Endothelial cell of umbilical vein (primary cell): Measurements from ENCODE around the gene SYT8. TPM values are rescaled to one million over a fixed set of nuclear protein-coding genes. Genes with fewer than 3 reads are reported as not detected.

ENCODE experiments used
- BruUV-seq: library from RNA; stranded (reverse); fragments of 400-500 nt; replicated peaks from 2 replicates; lab custom pipeline; 2021; lab: Mats Ljungman, UMichigan
- CTCF ChIA-PET: fragments of 300-600, 350-600 bp; sonication (Branson Sonifier 250); formaldehyde crosslinking; loops from one replicate; lab custom pipeline; 2021; ENCODE audit warnings: antibody characterized with exemption, inconsistent platforms; lab: Charles Lee
- POLR2A ChIA-PET: fragments of 300-600, 350-600 bp; sonication (Branson Sonifier 250); formaldehyde crosslinking; loops from one replicate; lab custom pipeline; 2021; ENCODE audit warnings: antibody characterized with exemption, inconsistent platforms; lab: Charles Lee
- DNase-seq: peaks from one replicate; pipeline ENCODE4 v3.0.0-alpha.2; 2011; ENCODE audit warnings: low read depth, low spot score
- FAIRE-seq: peaks from 2 replicates; lab custom pipeline; 2011; peaks lifted over from hg19 to GRCh38; lab: Jason Lieb, UNC
- H2AFZ ChIP-seq: 2 replicates; pipeline ENCODE4 v1.6.0; 2012; ENCODE audit warnings: low read depth, low read length, control low read depth, inconsistent platforms
- H3K27ac ChIP-seq: 2 replicates; pipeline ENCODE4 v1.5.1; 2011; ENCODE audit warnings: low read depth, mild to moderate bottlenecking, control low read depth, low read length, moderate library complexity; ENCODE audit not compliant: insufficient read depth
- H3K27me3 ChIP-seq, 2 experiments: 2 replicates each; pipeline versions ENCODE4 v1.6.0 to v1.6.1; 2011; ENCODE audit warnings: low read length in 2 of 2, mixed read lengths in 1 of 2; ENCODE audit not compliant: control insufficient read depth in 2 of 2, insufficient read depth in 2 of 2
- H3K36me3 ChIP-seq, 2 experiments: 2 replicates in 1 of 2; 3 replicates in 1 of 2; pipeline ENCODE4 v1.5.1; 2011; ENCODE audit warnings: low read length in 2 of 2, mild to moderate bottlenecking in 1 of 2, moderate library complexity in 1 of 2; ENCODE audit not compliant: control insufficient read depth in 2 of 2, insufficient read depth in 2 of 2; ENCODE audit errors: extremely low read depth in 1 of 2
- H3K4me1 ChIP-seq: 3 replicates; pipeline ENCODE4 v1.5.1; 2011; ENCODE audit warnings: mild to moderate bottlenecking, low read length; ENCODE audit not compliant: control insufficient read depth, insufficient read depth; ENCODE audit errors: extremely low read depth
- H3K4me2 ChIP-seq: 2 replicates; pipeline ENCODE4 v1.6.1; 2011; ENCODE audit warnings: low read length, control low read depth, mixed read lengths; ENCODE audit not compliant: insufficient read depth
- H3K4me3 ChIP-seq, 3 experiments: fragments of 200-600 bp in 1 of 3; sonication (generic), shearing (Covaris generic) in 1 of 3; replicated peaks in 1 of 3; 2 replicates each; pipeline ENCODE4 v1.5.1; 2011 to 2016; ENCODE audit warnings: control low read depth in 3 of 3, low read length in 3 of 3, mild to moderate bottlenecking in 2 of 3, inconsistent platforms in 1 of 3, low read depth in 1 of 3, moderate library complexity in 1 of 3; ENCODE audit not compliant: insufficient read depth in 1 of 3
- H3K79me2 ChIP-seq: 2 replicates; pipeline ENCODE4 v1.6.0; 2012; ENCODE audit warnings: low read length, inconsistent platforms; ENCODE audit not compliant: control insufficient read depth, insufficient read depth
- H3K9ac ChIP-seq: replicated peaks from 2 replicates; pipeline ENCODE3; 2011; ENCODE audit warnings: low read length, control low read depth; ENCODE audit not compliant: insufficient read depth; ENCODE audit errors: extremely low read depth
- H3K9me1 ChIP-seq: replicated peaks from 3 replicates; pipeline ENCODE4 v1.6.0; 2011; ENCODE audit warnings: mild to moderate bottlenecking, low read length; ENCODE audit not compliant: control insufficient read depth, insufficient read depth; ENCODE audit errors: extremely low read depth
- H3K9me3 ChIP-seq: replicated peaks from 2 replicates; pipeline ENCODE4 v1.5.1; 2012; ENCODE audit warnings: low read length, inconsistent platforms; ENCODE audit not compliant: control insufficient read depth, insufficient read depth
- H4K20me1 ChIP-seq: replicated peaks from 2 replicates; pipeline ENCODE3; 2011; ENCODE audit warnings: mild to moderate bottlenecking, low read length; ENCODE audit not compliant: control insufficient read depth, insufficient read depth; ENCODE audit errors: extremely low read depth
- CTCF ChIP-seq, 2 donors: IDR thresholded peaks; 1 replicate in 1 of 2; 2 replicates in 1 of 2; pipeline ENCODE4 v1.5.1; 2011; ENCODE audit warnings: low read length in 2 of 2, mild to moderate bottlenecking in 2 of 2, moderate library complexity in 2 of 2, control low read depth in 1 of 2, inconsistent platforms in 1 of 2, low read depth in 1 of 2; ENCODE audit not compliant: insufficient read depth in 1 of 2; ENCODE audit errors: extremely low read depth in 1 of 2
- EZH2 ChIP-seq: IDR thresholded peaks from 2 replicates; pipeline ENCODE4 v1.6.1; 2012; ENCODE audit warnings: borderline replicate concordance, low read depth, mild to moderate bottlenecking, moderate library complexity, low read length, inconsistent platforms; ENCODE audit not compliant: severe bottlenecking
- FOS ChIP-seq: IDR thresholded peaks from 2 replicates; pipeline ENCODE4 v1.6.1; 2011; ENCODE audit warnings: mild to moderate bottlenecking, low read length, moderate library complexity, borderline replicate concordance; ENCODE audit not compliant: insufficient read depth
- GATA2 ChIP-seq: IDR thresholded peaks from 2 replicates; pipeline ENCODE4 v1.7.0; 2011; ENCODE audit warnings: low read depth, mild to moderate bottlenecking, moderate library complexity, mixed read lengths, low read length; ENCODE audit not compliant: insufficient read length, insufficient read depth
- JUN ChIP-seq: IDR thresholded peaks from 2 replicates; pipeline ENCODE4 v1.6.1; 2011; ENCODE audit warnings: borderline replicate concordance, low read depth; ENCODE audit not compliant: insufficient read length, insufficient read depth
- MAX ChIP-seq: IDR thresholded peaks from 2 replicates; pipeline ENCODE4 v1.6.1; 2011; ENCODE audit not compliant: insufficient read depth, insufficient read length
- MYC ChIP-seq: IDR thresholded peaks from one replicate; pipeline ENCODE4 v1.6.1; 2011; ENCODE audit warnings: mild to moderate bottlenecking, low read depth, low read length
- POLR2A ChIP-seq: IDR thresholded peaks from 2 replicates; pipeline ENCODE4 v1.6.1; 2012; ENCODE audit warnings: low read depth, mild to moderate bottlenecking, control low read depth, low read length
- POLR2AphosphoS5 ChIP-seq: IDR thresholded peaks from 2 replicates; pipeline ENCODE4 v1.6.1; 2012; ENCODE audit warnings: low read depth, mild to moderate bottlenecking, control low read depth, low read length, moderate library complexity; ENCODE audit not compliant: insufficient read depth
- dilution Hi-C: fragments of 300-500 bp; cut with MboI; formaldehyde crosslinking; loops from one replicate; pipeline ENCODE4 v1.15.0; 2019; ENCODE audit warnings: low sequenced_read_pairs; ENCODE audit not compliant: extremely low pct_ligation_motif_present
- intact Hi-C: fragments of 100-400 bp; cut with micrococcal nuclease; formaldehyde crosslinking; loops from one replicate; pipeline ENCODE4 v1.10.0; 2022
- polyA plus RNA-seq, 4 experiments: library from polyadenylated mRNA; depleted of rRNA in 3 of 4; stranded (reverse) in 3 of 4; unstranded in 1 of 4; fragments of >200 nt; gene quantifications; 2 replicates each; pipeline versions ENCODE4 v1.2.1 to v1.2.3, GENCODE V29; 2011 to 2012; ENCODE audit warnings: missing spikeins in 1 of 4
- total RNA-seq: library from RNA; stranded (reverse); gene quantifications from 2 replicates; pipeline ENCODE4 v1.2.3, GENCODE V29; 2021

The SYT8 gene
- total and polyA plus RNA-seq, 2 donors (not counting 3 experiments of a cell fraction or from before 2014, with no cell fraction given) = not detected

GRCh38 chr11:1786466-1786865 is 48.3 kb upstream of the SYT8 start:
- no peaks in the 10 kb centered on the region for H3K79me2 ChIP-seq
- no peak for DNase-seq
- FAIRE-seq = no peak
- TF ChIP-seq GATA2 (no peak), MAX (no peak), MYC (no peak)
- BruUV-seq = no TSS peak
- no peak overlapping the region for H2AFZ ChIP-seq
- dilution Hi-C loops (no loop called here), intact Hi-C loops (no loop called here)
- peaks cover 0 to 9% of the 10 kb centered on the region in 2 experiments for H3K27me3 ChIP-seq
- no peaks in the 10 kb centered on the region for H3K9me3 ChIP-seq
- ChIA-PET CTCF (no interaction called here), POLR2A (no interaction called here)
- H3K9me1 ChIP-seq = no peaks in the 10 kb centered on the region
- H3K27ac ChIP-seq = no peak overlapping the region
- no peak overlapping the region for H3K9ac ChIP-seq
- no peak overlapping the region for H3K4me2 ChIP-seq
- H4K20me1 ChIP-seq = no peaks in the 10 kb centered on the region
- no peak overlapping the region for H3K4me3 ChIP-seq
- no peaks in the 10 kb centered on the region for H3K4me1 ChIP-seq
- no peaks in the 10 kb centered on the region for H3K36me3 ChIP-seq

GRCh38 chr11:1791912-1792311 is 42.9 kb upstream of the SYT8 start:
- ChIA-PET CTCF (interaction anchor here (0.5 to 0.9 kb wide), 2 partner anchors 93 to 98 kb away, joined by 3 read pairs; no protein-coding TSS in a partner anchor), POLR2A (no interaction called here)
- DNase-seq (no peak), FAIRE-seq (no peak)
- H3K9me1 ChIP-seq = no peaks in the 10 kb centered on the region
- no peak overlapping the region for H2AFZ ChIP-seq
- H3K27me3 ChIP-seq = peaks cover 0 to 9% of the 10 kb centered on the region in 2 experiments
- dilution Hi-C loops (no loop called here), intact Hi-C loops (no loop called here)
- H3K79me2 ChIP-seq = no peaks in the 10 kb centered on the region
- H3K9me3 ChIP-seq = no peaks in the 10 kb centered on the region
- H4K20me1 ChIP-seq = no peaks in the 10 kb centered on the region
- no peaks in the 10 kb centered on the region for H3K36me3 ChIP-seq
- H3K9ac ChIP-seq = no peak overlapping the region
- H3K4me1 ChIP-seq = no peaks in the 10 kb centered on the region
- no peak overlapping the region for H3K4me3 ChIP-seq
- TF ChIP-seq GATA2 (no peak), MYC (no peak), EZH2 (no peak), POLR2AphosphoS5 (no peak), JUN (no peak), MAX (no peak), CTCF (IDR thresholded peaks at IDR 0.05; ENCODE audit: extremely low read depth in 1 of 2, insufficient read depth in 1 of 2, low read depth in 1 of 2, low read length in 2 of 2) (no peak), FOS (no peak), POLR2A (no peak)
- H3K27ac ChIP-seq = no peak overlapping the region
- H3K4me2 ChIP-seq = no peak overlapping the region
- no TSS peak for BruUV-seq
